HG03575 (cell line): ENCODE results near the gene C2orf80.

Experiments
- ATAC-seq: cut with Tn5 transposase; IDR thresholded peaks from one replicate; pipeline ENCODE4 v1.9.1; 2021; ENCODE audit not compliant: unreplicated experiment, insufficient number of reproducible peaks, low FRiP score; ENCODE audit errors: extremely low read depth

Gene C2orf80

GRCh38 chr2:208183526-208183925, 6.3 kb downstream of the C2orf80 start:
- no peak for ATAC-seq

- no peak for ATAC-seq
These were observed 7.0 kb downstream of the C2orf80 start for GRCh38 chr2:208182835-208183234.

GRCh38 chr2:208179028-208179609, 10.7 kb downstream of the C2orf80 start:
- ATAC-seq = no peak

GRCh38 chr2:208175840-208176153, 14.0 kb downstream of the C2orf80 start:
- no peak for ATAC-seq

GRCh38 chr2:208175069-208175839, 14.6 kb downstream of the C2orf80 start:
- peak; percentile 100 for ATAC-seq

GRCh38 chr2:208174144-208174543, 15.7 kb downstream of the C2orf80 start:
- no peak for ATAC-seq

- no peak for ATAC-seq
These were observed 17.7 kb downstream of the C2orf80 start for GRCh38 chr2:208172125-208172524.

GRCh38 chr2:208164951-208165755, 24.7 kb downstream of the C2orf80 start:
- ATAC-seq = no peak

GRCh38 chr2:208163489-208163888, 26.3 kb downstream of the C2orf80 start, which contains the start of gene CRYGA:
CRYGA (minus strand) TSS chr2:208163589; CDS start chr2:208163556, 33 bp downstream.
- no peak for ATAC-seq

- ATAC-seq = no peak
These were observed 33.4 kb downstream of the C2orf80 start for GRCh38 chr2:208156439-208156838.

GRCh38 chr2:208153156-208153555, 36.7 kb downstream of the C2orf80 start:
- no peak for ATAC-seq

GRCh38 chr2:208150956-208151355, 38.9 kb downstream of the C2orf80 start:
- no peak for ATAC-seq

- ATAC-seq = no peak
These were observed 39.7 kb downstream of the C2orf80 start for GRCh38 chr2:208150094-208150493.

GRCh38 chr2:208148803-208149202, 41.0 kb downstream of the C2orf80 start:
- no peak for ATAC-seq

- ATAC-seq = no peak
These were observed 42.1 kb downstream of the C2orf80 start for GRCh38 chr2:208147759-208148158.

GRCh38 chr2:208147008-208147407, 42.8 kb downstream of the C2orf80 start:
- ATAC-seq = no peak

- no peak for ATAC-seq
These were observed 43.8 kb downstream of the C2orf80 start, which contains the start of gene CRYGB for GRCh38 chr2:208146006-208146405. CRYGB (minus strand) TSS chr2:208146158; CDS start chr2:208146120, 38 bp downstream.

GRCh38 chr2:208142925-208143799, 46.7 kb downstream of the C2orf80 start:
- ATAC-seq = no peak
